CD14-positive monocyte (primary cell): Measurements from ENCODE around the gene CSPG4. TPM values are rescaled to one million over a fixed set of nuclear protein-coding genes. Genes with fewer than 3 reads are reported as not detected.

Experiments used
- DNase-seq, 3 donors: peaks; one replicate each; pipeline ENCODE4 v3.0.0-alpha.2; 2011 to 2022
- H2AFZ ChIP-seq: 2 replicates; pipeline ENCODE4 v1.6.0; 2012; ENCODE audit warnings: mild to moderate bottlenecking, low read depth, low read length, inconsistent platforms; ENCODE audit not compliant: insufficient read depth, poor library complexity, severe bottlenecking
- H3K27ac ChIP-seq, 2 donors: 1 replicate in 1 of 2; 2 replicates in 1 of 2; pipeline ENCODE4 v1.5.1; 2012 to 2013; ENCODE audit warnings: low read length in 2 of 2, control low read depth in 1 of 2, inconsistent platforms in 1 of 2, low read depth in 1 of 2, mild to moderate bottlenecking in 1 of 2
- H3K27me3 ChIP-seq, 2 donors: one replicate each; pipeline versions ENCODE4 v1.6.0 to v1.6.1; 2011 to 2013; ENCODE audit warnings: low read length in 2 of 2; ENCODE audit not compliant: control insufficient read depth in 2 of 2, insufficient read depth in 2 of 2
- H3K36me3 ChIP-seq, 2 donors: replicated peaks in 1 of 2; 1 replicate in 1 of 2; 2 replicates in 1 of 2; pipeline versions ENCODE4 v1.5.1 to v1.6.1; 2012 to 2013; ENCODE audit warnings: low read length in 2 of 2, control low read depth in 1 of 2, inconsistent platforms in 1 of 2, mild to moderate bottlenecking in 1 of 2; ENCODE audit not compliant: insufficient read depth in 2 of 2, control insufficient read depth in 1 of 2
- H3K4me1 ChIP-seq, 2 donors: 1 replicate in 1 of 2; 2 replicates in 1 of 2; pipeline versions ENCODE4 v1.5.1 to v1.6.1; 2012 to 2013; ENCODE audit warnings: low read length in 2 of 2, control low read depth in 1 of 2, inconsistent platforms in 1 of 2, mild to moderate bottlenecking in 1 of 2, moderate library complexity in 1 of 2; ENCODE audit not compliant: insufficient read depth in 2 of 2, control insufficient read depth in 1 of 2
- H3K4me2 ChIP-seq: replicated peaks from 2 replicates; pipeline ENCODE3; 2012; ENCODE audit warnings: low read length, moderate library complexity, mild to moderate bottlenecking; ENCODE audit not compliant: poor library complexity, severe bottlenecking; ENCODE audit errors: extremely low read depth
- H3K4me3 ChIP-seq, 3 experiments: fragments of 200-600 bp in 1 of 3; sonication (generic) in 1 of 3; replicated peaks in 1 of 3; 1 replicate in 2 of 3; 2 replicates in 1 of 3; pipeline ENCODE4 v1.5.1; 2011 to 2013; ENCODE audit warnings: low read length in 3 of 3, mild to moderate bottlenecking in 3 of 3, control low read depth in 2 of 3, low read depth in 2 of 3, inconsistent platforms in 1 of 3, moderate library complexity in 1 of 3
- H3K79me2 ChIP-seq: 2 replicates; pipeline ENCODE4 v1.6.0; 2012; ENCODE audit warnings: mild to moderate bottlenecking, control low read depth, inconsistent platforms, low read length, moderate library complexity; ENCODE audit not compliant: insufficient read depth
- H3K9ac ChIP-seq: 2 replicates; pipeline ENCODE4 v1.6.0; 2017; ENCODE audit warnings: low read length, mild to moderate bottlenecking; ENCODE audit not compliant: insufficient read depth, poor library complexity, severe bottlenecking
- H3K9me3 ChIP-seq, 2 donors: replicated peaks in 1 of 2; 1 replicate in 1 of 2; 2 replicates in 1 of 2; pipeline versions ENCODE4 v1.5.1 to v1.6.1; 2012 to 2013; ENCODE audit warnings: low read length in 2 of 2, control low read depth in 1 of 2; ENCODE audit not compliant: control insufficient read depth in 1 of 2, insufficient read depth in 1 of 2
- H4K20me1 ChIP-seq: 2 replicates; pipeline ENCODE4 v1.6.0; 2012; ENCODE audit warnings: mild to moderate bottlenecking, low read length, control low read depth, moderate library complexity; ENCODE audit not compliant: insufficient read depth
- H3K27ac Mint-ChIP-seq, 7 donors: one replicate each; pipeline ENCODE4 v1.8.0; 2020; ENCODE audit warnings: mild to moderate bottlenecking in 7 of 7, mixed read lengths in 7 of 7, moderate library complexity in 6 of 7, inconsistent platforms in 2 of 7
- H3K27me3 Mint-ChIP-seq, 3 donors: one replicate each; pipeline ENCODE4 v1.8.0; 2021 to 2022; ENCODE audit warnings: low read depth in 3 of 3, mild to moderate bottlenecking in 3 of 3, mixed read lengths in 3 of 3, moderate library complexity in 3 of 3, inconsistent platforms in 1 of 3
- H3K36me3 Mint-ChIP-seq, 2 donors: one replicate each; pipeline ENCODE4 v1.8.0; 2020; ENCODE audit warnings: mixed read lengths in 2 of 2, inconsistent platforms in 1 of 2, mild to moderate bottlenecking in 1 of 2
- H3K4me1 Mint-ChIP-seq: one replicate; pipeline ENCODE4 v1.8.0; 2020; ENCODE audit warnings: mild to moderate bottlenecking, mixed read lengths
- H3K4me3 Mint-ChIP-seq, 2 donors: one replicate each; pipeline ENCODE4 v1.8.0; 2020; ENCODE audit warnings: mild to moderate bottlenecking in 2 of 2, mixed read lengths in 2 of 2, moderate library complexity in 1 of 2
- H3K9me3 Mint-ChIP-seq, 7 donors: one replicate each; pipeline ENCODE4 v1.8.0; 2020 to 2022; ENCODE audit warnings: mixed read lengths in 7 of 7, mild to moderate bottlenecking in 6 of 7, moderate library complexity in 6 of 7, inconsistent platforms in 2 of 7
- CTCF ChIP-seq: fragments of 200-600 bp; IDR thresholded peaks from one replicate; pipeline ENCODE4 v1.8.0; 2022; ENCODE audit warnings: antibody characterized with exemption, mild to moderate bottlenecking
- WGBS: methylation state at CpG from one replicate; pipeline ENCODE4 v1.1.5; 2013; ENCODE audit warnings: missing lambda C conversion rate; ENCODE audit not compliant: insufficient coverage; 5-methylcytosine and 5-hydroxymethylcytosine counted together
- intact Hi-C, 2 donors: fragments of 100-400 bp; cut with micrococcal nuclease; formaldehyde crosslinking; loops; one replicate each; pipeline versions ENCODE4 v1.15.0 to v1.15.1; 2023
- polyA plus RNA-seq, 3 donors: library from polyadenylated mRNA; depleted of rRNA in 1 of 3; unstranded in 2 of 3; stranded (reverse) in 1 of 3; fragments of 300-500 nt in 2 of 3; fragments of >200 nt in 1 of 3; fragmentation: Illumina TruSeq in 2 of 3; gene quantifications; 1 replicate in 2 of 3; 2 replicates in 1 of 3; pipeline ENCODE4 v1.2.3, GENCODE V29; 2012 to 2021

CSPG4 gene
- polyA plus RNA-seq, 3 donors: not detected

- Mint-ChIP-seq H3K4me1 (peaks cover 7% of the 10 kb centered on the region), H3K36me3 (no peaks in the 10 kb centered on the region), H3K9me3 (peaks cover 0 to 3% (median 0%) of the 10 kb centered on the region in 7 donors), H3K27ac (peak overlapping the region in 1 of 7 donors; percentile 23), H3K27me3 (peaks cover 0 to 3% (median 2%) of the 10 kb centered on the region in 3 donors), H3K4me3 (no peak overlapping the region)
- WGBS: 0% methylated on average over 1 of the region's 2 CpGs
- no peaks in the 10 kb centered on the region for H3K9me3 ChIP-seq
- H3K36me3 ChIP-seq: no peaks in the 10 kb centered on the region
- no peaks in the 10 kb centered on the region for H3K27me3 ChIP-seq
- TF ChIP-seq CTCF: no peak
- H3K9ac ChIP-seq: no peak overlapping the region
- no peaks in the 10 kb centered on the region for H4K20me1 ChIP-seq
- no peak overlapping the region for H2AFZ ChIP-seq
- H3K27ac ChIP-seq: no peak overlapping the region
- intact Hi-C loops: no loop called here
- no peak for DNase-seq
- H3K4me2 ChIP-seq: no peak overlapping the region
- no peaks in the 10 kb centered on the region for H3K79me2 ChIP-seq
- no peak overlapping the region for H3K4me3 ChIP-seq
- no peaks in the 10 kb centered on the region for H3K4me1 ChIP-seq
Observed at GRCh38 chr15:75751116-75751875, 38.6 kb upstream of the CSPG4 start.

- H3K36me3 Mint-ChIP-seq: no peaks in the 10 kb centered on the region
- H3K27me3 ChIP-seq: no peaks in the 10 kb centered on the region
- no peak overlapping the region for H3K4me3 Mint-ChIP-seq
- no peak overlapping the region for H3K4me2 ChIP-seq
- no peaks in the 10 kb centered on the region for H3K79me2 ChIP-seq
- no peaks in the 10 kb centered on the region for H4K20me1 ChIP-seq
- WGBS: 96% methylated on average over 3 of the region's 10 CpGs
- H3K36me3 ChIP-seq: no peaks in the 10 kb centered on the region
- no peaks in the 10 kb centered on the region for H3K4me1 ChIP-seq
- H3K4me3 ChIP-seq: no peak overlapping the region
- peaks cover 0 to 3% (median 0%) of the 10 kb centered on the region in 7 donors for H3K9me3 Mint-ChIP-seq
- peaks cover 7% of the 10 kb centered on the region for H3K4me1 Mint-ChIP-seq
- H3K9ac ChIP-seq: no peak overlapping the region
- H3K27me3 Mint-ChIP-seq: peaks cover 0 to 3% (median 2%) of the 10 kb centered on the region in 3 donors
- no peak overlapping the region for H3K27ac ChIP-seq
- H2AFZ ChIP-seq: no peak overlapping the region
- H3K9me3 ChIP-seq: no peaks in the 10 kb centered on the region
- no peak for TF ChIP-seq CTCF
- peak overlapping the region in 1 of 7 donors; percentile 23 for H3K27ac Mint-ChIP-seq
- intact Hi-C loops: no loop called here
- no peak for DNase-seq
Observed at GRCh38 chr15:75750261-75751050, 37.8 kb upstream of the CSPG4 start.
